GM04503 (cell line): ENCODE measurements around the gene MYMX.
A peak's percentile ranks its signal among the peaks of the same experiment; 100 is the strongest.
"Not testable (repeated sequence)": the region's sequence is repeated elsewhere in the genome, so short reads cannot be mapped to it uniquely, and the experiment has no call there.

Source experiments
- DNase-seq: peaks from one replicate; pipeline ENCODE4 v3.0.0-alpha.2; 2012; ENCODE audit warnings: low read depth

MYMX gene

DNA sequence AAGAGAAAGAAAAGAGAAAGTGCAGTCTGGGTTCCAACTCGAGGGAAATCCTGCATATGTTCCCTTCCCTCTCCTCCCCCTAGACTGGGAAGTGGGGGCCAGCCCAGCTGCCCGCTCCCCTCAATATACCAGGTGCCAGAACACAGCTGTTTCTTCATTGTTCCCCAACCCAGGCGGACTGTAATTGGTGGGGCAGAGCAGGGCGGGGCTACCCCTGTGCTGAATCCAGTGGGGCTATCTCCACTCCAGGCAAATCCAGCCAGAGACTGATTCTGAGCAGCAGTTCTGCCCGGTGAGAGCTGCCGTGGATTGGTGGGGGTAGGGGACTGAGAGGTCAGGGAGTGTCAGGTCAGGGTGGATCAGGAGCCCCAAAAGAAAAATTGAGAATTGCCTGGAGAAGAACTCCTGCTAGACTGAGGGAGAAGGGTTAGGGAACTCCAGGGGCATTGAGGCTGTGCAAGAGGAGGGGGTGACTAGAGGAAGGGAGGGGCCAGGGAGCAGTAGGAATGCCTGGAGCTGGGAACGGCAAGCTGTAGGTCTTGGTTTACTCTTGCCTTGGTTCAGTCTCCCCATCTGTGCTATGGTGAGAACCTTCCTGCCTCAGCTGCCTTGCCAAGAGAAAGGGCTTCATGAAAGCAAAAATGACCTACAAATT, at the start of gene MYMX:
Gene MYMX (plus strand): TSS at position 250 of the 655 bp plus-strand sequence. CDS start 546 bp downstream, outside the sequence.
- DNase-seq = no peak

DNA sequence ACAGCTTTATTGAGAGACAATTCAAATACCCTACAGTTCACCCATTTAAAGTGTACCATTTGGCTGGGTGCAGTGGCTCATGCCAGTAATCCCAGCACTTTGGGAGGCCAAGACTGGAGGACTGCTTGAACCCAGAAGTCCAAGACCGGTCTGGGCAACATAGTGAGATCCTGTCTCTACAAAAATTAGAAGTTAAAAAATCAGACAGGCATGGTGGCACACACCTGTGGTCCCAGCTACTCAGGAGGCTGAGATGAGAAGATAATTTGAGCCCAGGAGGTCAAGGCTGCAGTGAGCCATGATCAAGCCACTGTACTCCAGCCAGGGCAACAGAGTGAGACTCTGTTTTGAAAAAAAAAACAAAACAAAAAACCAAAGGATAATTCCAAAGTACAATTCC, 49.2 kb upstream of the MYMX start:
- DNase-seq = no peak

DNA sequence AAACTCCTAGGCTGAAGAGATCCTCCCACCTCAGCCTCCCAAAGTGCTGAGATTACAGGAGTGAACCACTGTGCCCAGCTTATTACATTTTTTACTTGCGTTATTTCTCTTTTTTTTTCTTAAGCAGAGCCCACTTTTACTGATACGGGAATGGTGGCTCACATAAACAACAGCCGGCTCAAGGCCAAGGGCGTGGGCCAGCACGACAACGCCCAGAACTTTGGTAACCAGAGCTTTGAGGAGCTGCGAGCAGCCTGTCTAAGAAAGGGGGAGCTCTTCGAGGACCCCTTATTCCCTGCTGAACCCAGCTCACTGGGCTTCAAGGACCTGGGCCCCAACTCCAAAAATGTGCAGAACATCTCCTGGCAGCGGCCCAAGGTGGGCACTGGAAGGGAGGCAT, 47.6 kb upstream of the MYMX start:
- no peak for DNase-seq

DNA sequence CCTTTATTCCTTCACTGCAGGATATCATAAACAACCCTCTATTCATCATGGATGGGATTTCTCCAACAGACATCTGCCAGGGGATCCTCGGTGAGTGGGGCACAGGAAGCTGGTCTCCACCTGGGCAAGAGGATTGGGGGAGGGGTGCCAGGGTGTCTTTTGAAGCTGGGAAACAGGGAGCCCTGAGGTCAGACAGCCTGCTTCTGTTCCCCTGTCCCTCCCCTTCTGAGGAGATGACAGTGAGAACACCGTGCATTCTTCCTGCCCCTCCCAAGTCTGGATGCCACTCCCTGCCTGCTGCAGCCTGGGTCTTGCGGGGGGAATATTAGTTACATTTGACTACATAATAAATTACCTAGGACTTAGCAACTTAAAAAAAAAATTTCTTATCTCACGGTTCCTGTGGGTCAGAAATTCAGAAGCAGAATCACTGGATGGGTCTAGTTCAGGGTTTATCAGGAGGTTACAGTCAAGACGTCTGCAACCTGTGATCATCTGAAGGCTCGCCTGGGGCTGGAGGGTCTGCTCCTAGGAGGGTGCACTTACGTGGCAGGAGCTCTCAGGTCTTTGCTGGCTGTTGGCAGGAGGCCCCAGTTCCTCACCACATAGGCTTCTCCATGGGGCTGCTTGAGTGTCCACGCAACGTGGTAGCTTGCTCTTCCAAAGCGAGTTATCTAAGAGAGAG, 46.7 kb upstream of the MYMX start:
- DNase-seq = no peak

DNA sequence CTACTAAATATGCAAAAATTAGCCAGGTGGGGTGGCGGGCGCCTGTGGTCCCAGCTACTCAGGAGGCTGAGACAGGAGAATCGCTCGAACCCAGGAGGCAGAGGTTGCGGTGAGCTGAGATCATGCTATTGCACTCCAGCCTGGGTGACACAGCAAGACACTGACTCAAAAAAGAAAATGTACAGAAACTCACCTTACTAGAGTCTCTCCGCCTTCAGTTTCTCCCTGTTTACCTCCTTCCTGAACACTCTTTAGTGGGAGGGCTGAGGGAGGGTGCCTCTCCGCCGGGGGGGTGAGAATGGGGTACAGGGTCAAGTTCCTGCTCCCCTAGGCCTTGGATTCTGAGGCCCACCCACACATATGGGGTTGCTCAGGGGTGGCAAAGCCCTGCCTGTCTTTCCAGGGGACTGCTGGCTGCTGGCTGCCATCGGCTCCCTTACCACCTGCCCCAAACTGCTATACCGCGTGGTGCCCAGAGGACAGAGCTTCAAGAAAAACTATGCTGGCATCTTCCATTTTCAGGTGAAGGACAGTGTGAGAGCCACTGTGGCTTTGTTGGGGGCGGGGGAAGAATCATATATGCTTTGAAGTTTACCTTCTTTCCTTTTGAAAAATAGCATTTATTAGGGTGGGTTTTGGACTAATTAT, 44.7 kb upstream of the MYMX start:
- no peak for DNase-seq

DNA sequence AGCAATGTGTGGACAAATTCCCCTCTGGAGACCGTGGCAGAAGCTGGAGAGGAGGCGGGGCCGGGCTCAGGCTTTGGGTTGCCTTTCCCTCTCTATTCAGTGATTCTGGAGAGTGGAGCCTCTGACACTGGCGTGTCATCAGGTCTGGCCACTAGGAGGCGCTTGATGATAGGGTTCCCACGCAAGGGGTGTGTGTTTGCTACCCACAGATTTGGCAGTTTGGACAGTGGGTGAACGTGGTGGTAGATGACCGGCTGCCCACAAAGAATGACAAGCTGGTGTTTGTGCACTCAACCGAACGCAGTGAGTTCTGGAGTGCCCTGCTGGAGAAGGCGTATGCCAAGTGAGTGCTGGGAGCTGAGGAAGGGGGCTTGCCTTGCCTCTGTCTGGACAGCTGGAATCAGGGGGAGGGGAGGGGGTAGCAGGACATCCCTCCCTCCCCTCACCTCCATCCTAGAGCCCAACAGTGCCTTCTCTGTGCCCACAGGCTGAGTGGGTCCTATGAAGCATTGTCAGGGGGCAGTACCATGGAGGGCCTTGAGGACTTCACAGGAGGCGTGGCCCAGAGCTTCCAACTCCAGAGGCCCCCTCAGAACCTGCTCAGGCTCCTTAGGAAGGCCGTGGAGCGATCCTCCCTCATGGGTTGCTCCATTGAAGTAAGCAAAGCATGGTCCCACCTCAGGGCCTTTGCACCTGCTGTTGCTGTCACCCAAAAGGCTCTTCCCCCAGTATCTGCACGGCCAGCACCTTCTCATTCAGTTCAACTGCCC, 43.8 kb upstream of the MYMX start:
- DNase-seq = peak; percentile 30

DNA sequence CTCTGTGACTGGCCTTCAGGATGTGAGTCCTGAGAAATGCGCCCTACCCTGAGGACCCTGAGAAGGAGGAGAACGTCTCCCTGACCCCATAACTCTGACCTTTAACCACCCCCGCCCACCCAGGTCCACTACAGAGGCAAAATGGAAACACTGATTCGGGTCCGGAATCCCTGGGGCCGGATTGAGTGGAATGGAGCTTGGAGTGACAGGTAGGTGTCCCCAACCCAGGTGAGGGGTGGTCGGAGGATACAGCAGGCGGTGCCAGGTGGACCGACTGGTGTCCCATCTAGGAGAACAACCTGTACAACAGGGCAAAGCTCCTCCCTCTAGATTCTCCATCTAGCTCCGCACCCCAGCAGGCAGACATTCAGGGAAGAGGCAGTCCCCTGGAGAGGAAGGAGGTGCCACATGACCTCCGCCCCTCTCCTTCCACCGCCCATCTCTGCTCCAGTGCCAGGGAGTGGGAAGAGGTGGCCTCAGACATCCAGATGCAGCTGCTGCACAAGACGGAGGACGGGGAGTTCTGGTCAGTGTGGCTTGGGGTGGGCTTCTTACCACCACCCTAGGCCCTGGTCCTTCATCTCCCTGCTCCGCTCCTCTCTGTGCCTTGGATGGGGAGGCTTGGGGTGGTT, 40.5 kb upstream of the MYMX start:
- no peak for DNase-seq

DNA sequence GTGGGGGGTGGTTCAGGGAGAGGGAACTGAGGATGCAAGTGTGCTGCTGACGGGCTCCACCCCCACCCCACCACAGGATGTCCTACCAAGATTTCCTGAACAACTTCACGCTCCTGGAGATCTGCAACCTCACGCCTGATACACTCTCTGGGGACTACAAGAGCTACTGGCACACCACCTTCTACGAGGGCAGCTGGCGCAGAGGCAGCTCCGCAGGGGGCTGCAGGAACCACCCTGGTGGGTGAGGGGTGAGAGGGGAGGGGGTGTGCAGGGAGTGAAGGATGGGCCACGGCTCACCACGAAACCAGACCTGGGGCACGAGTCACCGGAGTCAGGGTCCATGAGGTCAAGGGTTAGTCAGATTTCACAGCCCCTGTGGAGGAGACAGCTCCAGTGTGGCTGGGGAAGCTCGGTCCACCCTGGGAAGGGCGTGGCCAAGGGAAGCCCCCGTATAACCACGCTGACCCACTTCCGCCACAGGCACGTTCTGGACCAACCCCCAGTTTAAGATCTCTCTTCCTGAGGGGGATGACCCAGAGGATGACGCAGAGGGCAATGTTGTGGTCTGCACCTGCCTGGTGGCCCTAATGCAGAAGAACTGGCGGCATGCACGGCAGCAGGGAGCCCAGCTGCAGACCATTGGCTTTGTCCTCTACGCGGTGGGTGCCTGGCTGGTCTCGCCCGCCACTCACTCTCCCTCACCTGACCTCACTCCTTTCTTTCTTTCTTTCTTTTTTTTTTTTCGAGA, 39.8 kb upstream of the MYMX start:
- DNase-seq = no peak

DNA sequence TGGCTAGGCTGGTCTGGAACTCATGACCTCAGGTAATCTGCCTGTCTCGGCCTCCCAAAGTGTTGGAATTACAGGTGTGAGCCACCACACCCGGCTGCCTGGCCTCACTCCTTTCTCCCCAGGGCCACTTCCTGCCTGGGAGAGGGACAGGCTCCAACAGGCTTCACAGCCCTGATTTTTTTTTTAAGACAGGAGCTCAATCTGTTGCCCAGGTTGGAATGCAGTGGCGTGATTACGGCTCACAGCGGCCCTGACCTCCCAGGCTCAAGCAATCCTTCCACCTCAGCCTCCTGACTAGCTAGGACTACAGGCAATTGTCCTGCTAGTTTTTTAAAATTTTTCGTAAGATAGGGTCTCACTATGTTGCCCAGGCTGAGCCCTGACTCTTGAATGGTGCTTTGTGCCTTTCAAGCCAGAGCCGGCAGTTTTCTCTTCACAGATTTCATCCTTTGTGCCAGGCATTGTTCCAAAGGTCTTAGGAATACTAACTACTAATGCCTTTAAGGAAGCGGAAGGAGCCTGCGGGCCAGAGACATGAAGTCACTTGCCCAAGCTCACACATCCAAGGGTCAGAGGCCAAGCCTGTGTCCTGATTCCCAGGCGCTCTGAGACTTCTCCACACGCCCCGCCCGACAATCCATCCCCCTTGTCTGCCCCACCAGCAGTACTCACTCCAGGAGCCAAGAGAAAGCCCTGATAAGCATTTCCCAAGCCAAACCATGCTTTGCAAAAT, 38.9 kb upstream of the MYMX start:
- DNase-seq = no peak

DNA sequence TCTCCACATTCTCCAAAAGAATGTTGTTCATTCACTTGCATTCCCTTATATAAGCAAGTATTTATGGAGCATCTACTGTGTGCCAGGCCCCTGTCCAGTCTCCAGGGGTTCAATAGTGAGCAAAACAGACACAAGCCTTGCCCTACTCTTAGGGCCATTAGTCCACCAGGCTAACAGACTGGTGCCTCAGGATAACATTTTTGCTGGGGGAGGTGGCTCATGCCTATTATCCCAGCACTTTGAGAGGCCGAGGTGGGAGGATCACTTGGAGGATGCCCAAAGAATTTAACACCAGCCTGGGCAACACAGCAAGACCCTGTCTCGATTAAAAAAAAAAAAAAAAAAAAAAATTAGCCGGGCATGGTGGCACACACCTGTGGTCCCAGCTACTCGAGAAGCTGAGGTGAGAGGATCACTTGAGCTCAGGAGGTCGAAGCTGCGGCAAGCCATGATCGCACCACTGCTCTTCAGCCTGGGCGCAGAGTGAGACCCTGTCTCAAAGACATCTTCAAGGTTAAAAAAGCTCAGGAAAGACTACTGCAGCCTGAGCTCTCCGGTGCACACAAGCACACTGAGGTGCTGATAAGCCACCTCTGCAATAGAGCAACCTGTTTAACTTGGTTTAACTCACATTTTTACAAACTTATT, 38.2 kb upstream of the MYMX start:
- peak; percentile 42 for DNase-seq

DNA sequence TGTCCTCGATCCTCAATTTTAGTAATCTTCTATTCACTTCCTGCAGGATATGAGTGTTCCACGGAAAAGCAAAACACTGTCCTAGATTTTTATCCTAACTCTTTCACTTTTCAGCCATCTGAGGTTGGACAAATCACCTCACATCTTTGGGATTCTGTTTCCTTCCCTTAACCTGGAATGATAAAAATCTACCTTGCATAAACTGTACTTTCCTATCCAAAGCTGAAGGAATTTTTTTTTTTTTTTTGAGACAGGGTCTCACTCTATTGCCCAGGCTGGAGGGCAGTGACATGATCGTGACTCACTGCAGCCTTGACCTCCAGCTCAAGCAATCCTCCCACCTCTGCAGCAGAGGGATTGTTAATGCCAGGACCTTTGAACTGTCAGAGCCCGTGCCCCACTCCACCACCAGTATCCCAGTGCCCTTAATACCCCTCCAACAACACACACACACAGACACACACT, 37.6 kb upstream of the MYMX start:
- DNase-seq = no peak

DNA sequence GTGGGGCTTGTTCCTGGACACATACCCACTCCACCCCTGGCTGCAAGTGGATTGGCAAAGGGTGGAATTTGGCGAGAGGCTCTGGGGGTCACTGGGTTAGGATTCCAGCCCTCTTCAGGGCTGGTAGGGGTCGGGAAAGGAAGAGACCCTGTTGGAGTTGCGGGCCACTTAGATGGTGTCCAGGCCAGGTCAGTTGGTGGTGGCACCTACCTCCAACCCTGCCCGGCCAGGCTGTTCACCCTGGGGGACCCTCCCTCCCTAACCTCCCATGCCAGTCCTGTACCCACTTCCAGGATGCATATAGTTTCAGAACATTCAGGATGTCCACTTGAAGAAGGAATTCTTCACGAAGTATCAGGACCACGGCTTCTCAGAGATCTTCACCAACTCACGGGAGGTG, 37.1 kb upstream of the MYMX start:
- no peak for DNase-seq

DNA sequence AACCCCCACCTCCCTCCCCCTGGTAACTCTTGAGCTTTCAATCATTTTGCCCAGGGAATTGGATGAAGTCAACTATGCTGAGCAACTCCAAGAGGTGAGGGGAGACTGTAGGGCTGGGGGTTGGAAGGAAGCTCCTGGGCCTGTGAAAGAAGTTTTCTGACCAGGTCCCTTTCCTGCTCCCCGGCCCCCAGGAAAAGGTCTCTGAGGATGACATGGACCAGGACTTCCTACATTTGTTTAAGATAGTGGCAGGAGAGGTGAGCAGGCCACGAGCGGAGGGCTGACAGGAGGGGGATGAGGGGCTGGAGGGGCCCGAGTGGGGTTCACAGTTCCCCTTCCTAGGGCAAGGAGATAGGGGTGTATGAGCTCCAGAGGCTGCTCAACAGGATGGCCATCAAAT, 36.3 kb upstream of the MYMX start:
- no peak for DNase-seq

DNA sequence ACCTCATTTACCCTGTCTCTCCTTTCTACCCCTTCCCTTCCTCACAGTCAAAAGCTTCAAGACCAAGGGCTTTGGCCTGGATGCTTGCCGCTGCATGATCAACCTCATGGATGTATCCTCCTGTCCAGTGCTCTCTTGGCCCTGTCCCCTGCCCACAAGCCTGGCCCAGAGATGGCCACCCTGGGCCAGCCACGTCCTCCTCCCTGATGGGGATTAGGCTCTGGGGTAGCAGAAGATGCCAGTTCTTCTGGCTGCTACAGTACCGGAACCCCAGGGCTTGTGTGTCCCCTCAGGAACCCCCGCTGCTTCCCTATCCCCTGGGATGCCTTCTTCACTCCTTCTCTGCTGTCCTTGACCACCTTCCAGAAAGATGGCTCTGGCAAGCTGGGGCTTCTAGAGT, 35.8 kb upstream of the MYMX start:
- no peak for DNase-seq

DNA sequence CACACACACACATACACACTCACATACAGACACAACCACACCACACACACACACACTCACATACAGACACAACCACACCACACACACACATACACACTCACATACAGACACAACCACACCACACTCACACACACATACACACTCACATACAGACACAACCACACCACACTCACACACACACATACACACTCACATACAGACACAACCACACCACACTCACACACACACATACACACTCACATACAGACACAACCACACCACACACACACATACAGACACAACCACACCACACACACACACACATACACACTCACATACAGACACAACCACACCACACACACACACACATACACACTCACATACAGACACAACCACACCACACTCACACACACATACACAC, 34.9 kb upstream of the MYMX start:
- DNase-seq = not testable (repeated sequence)

DNA sequence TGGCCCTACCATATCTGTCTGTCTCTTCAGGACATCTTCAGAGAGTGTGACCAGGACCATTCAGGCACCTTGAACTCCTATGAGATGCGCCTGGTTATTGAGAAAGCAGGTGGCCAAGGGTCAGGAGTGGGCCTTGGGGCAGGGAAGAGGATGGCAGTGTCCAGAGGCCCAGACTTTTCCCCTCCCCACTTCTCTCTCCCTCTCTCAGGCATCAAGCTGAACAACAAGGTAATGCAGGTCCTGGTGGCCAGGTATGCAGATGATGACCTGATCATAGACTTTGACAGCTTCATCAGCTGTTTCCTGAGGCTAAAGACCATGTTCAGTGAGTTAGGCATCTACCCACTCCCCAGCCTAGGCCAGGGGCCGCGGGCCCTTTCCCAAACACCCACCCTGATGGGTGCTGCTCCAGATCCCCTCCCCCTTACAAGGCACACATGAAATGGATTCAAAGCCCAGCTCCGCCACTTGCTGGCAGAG, 33.8 kb upstream of the MYMX start:
- DNase-seq = no peak

DNA sequence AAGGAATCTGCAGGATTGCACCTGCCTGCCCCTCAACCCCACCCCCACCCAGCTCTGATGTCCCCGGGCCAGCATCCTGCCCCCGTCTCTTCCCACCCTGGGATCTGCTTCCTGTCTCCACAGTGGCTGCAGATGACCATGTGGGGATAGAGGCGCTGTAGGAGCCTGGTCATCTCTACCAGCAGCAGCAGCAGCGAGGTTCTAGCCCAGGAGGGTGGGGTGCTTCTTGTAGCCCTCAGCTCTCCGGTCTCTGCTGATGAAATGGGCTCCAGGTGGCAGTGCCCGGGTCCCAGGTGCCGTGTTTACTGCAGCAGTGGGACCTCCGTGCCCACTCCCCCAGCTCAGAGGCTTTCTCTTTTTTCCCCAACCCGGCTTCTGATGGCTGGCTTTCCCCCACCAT, 32.9 kb upstream of the MYMX start:
- no peak for DNase-seq

DNA sequence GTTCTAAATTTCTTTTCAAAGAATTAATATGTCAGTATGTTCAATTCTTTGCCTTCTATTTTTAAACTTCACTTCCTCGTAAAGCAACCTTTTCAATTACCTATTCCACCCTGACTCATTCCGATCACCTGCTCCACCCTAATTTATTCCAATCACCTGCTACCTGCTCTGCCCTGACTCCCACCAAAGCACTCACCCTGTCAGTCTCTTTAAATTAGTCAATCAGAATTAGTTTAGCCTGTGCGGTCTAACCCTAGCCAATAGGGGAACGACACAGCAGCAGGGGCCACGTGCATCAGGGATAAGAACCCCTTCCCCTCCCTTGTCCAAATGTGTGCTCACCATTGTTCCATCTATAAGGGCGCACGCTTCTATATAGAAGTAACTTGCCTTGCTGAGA, 31.4 kb upstream of the MYMX start:
- DNase-seq = not testable (repeated sequence)

DNA sequence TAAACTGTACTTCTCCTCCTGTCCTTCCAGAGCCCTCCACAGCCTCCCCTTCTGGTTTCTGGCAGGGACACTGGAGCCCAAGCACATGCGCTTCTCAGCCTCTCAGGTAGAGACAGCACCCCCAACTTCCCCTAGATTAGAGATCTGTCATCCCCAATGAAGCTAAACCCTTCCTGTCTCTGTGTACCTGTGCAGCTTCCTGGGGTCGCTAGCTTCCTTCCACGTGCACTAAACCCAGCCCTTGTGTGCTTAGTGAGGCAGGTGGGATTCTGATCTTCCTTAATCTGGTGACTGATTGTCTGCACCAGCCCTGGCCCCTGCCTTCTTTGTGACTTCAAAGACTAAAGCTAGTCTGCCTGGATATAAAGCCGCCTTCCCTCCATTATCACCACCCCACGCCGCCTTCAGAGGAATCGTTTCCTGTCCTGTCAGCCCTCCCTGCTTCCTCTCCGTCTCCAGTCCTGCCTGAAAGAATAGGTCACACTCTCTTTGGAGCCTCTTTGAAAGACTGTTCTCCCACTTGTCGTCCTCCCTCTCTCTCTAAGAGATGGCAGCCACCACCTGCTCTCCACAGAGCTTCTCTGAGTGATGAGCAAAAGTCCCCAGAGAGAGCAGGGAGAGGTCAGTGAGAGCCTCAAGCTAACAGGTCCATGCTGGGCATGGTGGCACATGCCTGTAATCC, 30.6 kb upstream of the MYMX start:
- DNase-seq = no peak
